GM12801 (cell line): ENCODE results near the gene INTU.

Experiments used
- TF ChIP-seq, protein P1 (sequence below): IDR thresholded peaks from one replicate; pipeline ENCODE4 v1.5.1; 2011; ENCODE audit warnings: control low read depth; ENCODE audit not compliant: insufficient read length; ENCODE audit errors: extremely low read depth

The INTU gene

DNA sequence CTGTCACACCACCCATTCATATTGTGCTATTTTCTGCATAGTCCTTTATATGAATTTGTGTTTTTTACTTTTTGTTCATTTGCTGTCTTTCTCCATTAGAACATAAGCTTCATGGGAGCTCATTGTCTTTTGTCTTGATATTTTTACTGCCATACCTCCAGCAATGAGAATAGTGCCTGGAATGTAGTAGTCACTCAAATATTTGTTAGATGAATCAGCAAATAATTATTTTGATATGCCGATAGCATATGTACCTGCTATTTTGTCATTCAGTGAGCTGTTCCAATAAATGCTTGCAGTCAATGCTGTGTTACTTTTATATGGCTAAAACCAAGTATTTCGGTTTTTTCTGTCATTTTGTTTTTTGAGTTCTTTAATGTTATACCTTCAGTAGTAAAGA lies 53.9 kb downstream of the INTU start:
- TF ChIP-seq, protein P1, sequence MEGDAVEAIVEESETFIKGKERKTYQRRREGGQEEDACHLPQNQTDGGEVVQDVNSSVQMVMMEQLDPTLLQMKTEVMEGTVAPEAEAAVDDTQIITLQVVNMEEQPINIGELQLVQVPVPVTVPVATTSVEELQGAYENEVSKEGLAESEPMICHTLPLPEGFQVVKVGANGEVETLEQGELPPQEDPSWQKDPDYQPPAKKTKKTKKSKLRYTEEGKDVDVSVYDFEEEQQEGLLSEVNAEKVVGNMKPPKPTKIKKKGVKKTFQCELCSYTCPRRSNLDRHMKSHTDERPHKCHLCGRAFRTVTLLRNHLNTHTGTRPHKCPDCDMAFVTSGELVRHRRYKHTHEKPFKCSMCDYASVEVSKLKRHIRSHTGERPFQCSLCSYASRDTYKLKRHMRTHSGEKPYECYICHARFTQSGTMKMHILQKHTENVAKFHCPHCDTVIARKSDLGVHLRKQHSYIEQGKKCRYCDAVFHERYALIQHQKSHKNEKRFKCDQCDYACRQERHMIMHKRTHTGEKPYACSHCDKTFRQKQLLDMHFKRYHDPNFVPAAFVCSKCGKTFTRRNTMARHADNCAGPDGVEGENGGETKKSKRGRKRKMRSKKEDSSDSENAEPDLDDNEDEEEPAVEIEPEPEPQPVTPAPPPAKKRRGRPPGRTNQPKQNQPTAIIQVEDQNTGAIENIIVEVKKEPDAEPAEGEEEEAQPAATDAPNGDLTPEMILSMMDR = no peak

- TF ChIP-seq, protein P1 = no peak
Measured at GRCh38 chr4:127687580-127687979, 54.8 kb downstream of the INTU start.

- TF ChIP-seq, protein P1 = no peak
Measured at GRCh38 chr4:127698789-127699200, 66.0 kb downstream of the INTU start.

- TF ChIP-seq, protein P1 = no peak
Measured at GRCh38 chr4:127708985-127709384, 76.2 kb downstream of the INTU start.

- TF ChIP-seq, protein P1 = no peak
Measured at GRCh38 chr4:127709456-127709855, 76.7 kb downstream of the INTU start.

GRCh38 chr4:127730142-127730913 lies 97.6 kb downstream of the INTU start, which contains the start of gene SLC25A31:
Gene SLC25A31 (plus strand): TSS chr4:127730400. CDS start chr4:127730546, 146 bp downstream.
- TF ChIP-seq, protein P1 = no peak

DNA sequence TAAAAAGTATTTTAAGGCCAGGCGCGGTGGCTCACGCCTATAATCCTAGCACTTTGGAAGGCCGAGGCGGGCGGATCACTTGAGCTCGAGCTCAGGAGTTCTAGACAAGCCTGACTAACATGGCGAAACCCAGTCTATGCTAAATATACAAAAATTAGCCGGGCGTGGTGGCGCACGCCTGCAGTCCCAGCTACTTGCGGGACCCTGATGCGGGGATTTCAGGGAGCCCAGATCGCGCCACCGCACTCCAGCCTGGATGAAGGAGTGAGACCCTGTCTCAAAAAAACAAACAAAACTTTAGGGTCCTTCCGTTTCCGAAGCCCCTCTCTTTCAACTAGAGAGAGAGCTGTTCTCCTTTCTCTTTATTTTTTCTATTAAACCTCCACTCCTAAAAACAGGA lies 98.6 kb downstream of the INTU start:
- TF ChIP-seq, protein P1 = no peak
